HepG2 (cell line): ENCODE measurements around the gene DDX53.

ENCODE experiments used
- ARNT ChIP-seq: fragments of 450-650 bp; IDR thresholded peaks from 2 replicates; pipeline ENCODE4 v1.6.1; 2017
- CTCF ChIP-seq: sonication (generic); formaldehyde crosslinking; IDR thresholded peaks from 2 replicates; pipeline ENCODE4 v1.5.0; 2020; ENCODE audit warnings: mild to moderate bottlenecking, missing genetic modification reagents, moderate library complexity
- E2F2 ChIP-seq: sonication (generic); formaldehyde crosslinking; IDR thresholded peaks from 2 replicates; pipeline ENCODE4 v1.4.0; 2020; ENCODE audit warnings: missing genetic modification reagents, borderline replicate concordance
- MEF2D ChIP-seq: sonication (generic); formaldehyde crosslinking; IDR thresholded peaks from 2 replicates; pipeline ENCODE4 v1.5.1; 2020; ENCODE audit warnings: mild to moderate bottlenecking, missing genetic modification reagents
- POLR2A ChIP-seq, 2 experiments: IDR thresholded peaks; 2 replicates each; pipeline ENCODE4 v1.6.1; 2011; ENCODE audit warnings: low read depth in 2 of 2, low read length in 2 of 2, mild to moderate bottlenecking in 1 of 2, moderate library complexity in 1 of 2; ENCODE audit not compliant: insufficient read depth in 1 of 2
- ZNF331 ChIP-seq: sonication (generic); formaldehyde crosslinking; IDR thresholded peaks from 2 replicates; pipeline ENCODE4 v1.4.0; 2020; ENCODE audit warnings: missing genetic modification reagents
- ZNF562 ChIP-seq: sonication (generic); formaldehyde crosslinking; IDR thresholded peaks from 2 replicates; pipeline ENCODE4 v1.8.0; 2022; ENCODE audit warnings: missing genetic modification reagents, borderline replicate concordance
- ZNF629 ChIP-seq: sonication (generic); formaldehyde crosslinking; conservative IDR thresholded peaks from 2 replicates; pipeline ENCODE4 v1.5.0; 2020; ENCODE audit warnings: missing genetic modification reagents
- TF ChIP-seq, protein P1 (sequence below): sonication (generic); formaldehyde crosslinking; IDR thresholded peaks from 2 replicates; pipeline ENCODE4 v1.8.0; 2022; ENCODE audit warnings: missing genetic modification reagents, mild to moderate bottlenecking, moderate library complexity, borderline replicate concordance

DNA sequence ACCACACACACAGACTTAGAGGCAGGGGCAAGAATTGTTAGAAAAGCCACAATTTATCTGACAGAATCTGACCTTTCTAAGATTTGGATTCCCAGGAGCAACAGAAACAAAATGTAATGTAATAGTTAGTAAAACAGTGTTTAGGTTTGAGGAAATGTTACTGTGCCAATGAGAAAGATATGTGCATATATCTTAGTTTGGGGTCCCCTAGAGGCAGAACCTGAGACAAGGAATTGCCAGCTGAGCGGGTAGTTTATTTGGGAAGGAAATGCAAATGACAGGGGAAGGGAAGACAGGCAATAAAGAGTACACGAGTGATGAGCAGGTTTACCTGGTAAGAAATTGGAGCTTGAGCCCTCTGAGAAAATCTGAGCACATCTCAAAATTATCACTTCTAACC is 31.3 kb upstream of the DDX53 start:
- no peak for TF ChIP-seq E2F2 (CRISPR knock-in tag)
- TF ChIP-seq ZNF331, result no peak
- no peak for TF ChIP-seq ZNF562 (CRISPR knock-in tag)
- no peak for TF ChIP-seq POLR2A (IDR thresholded peaks at IDR 0.05; ENCODE audit: insufficient read depth in 1 of 2, low read depth in 2 of 2, low read length in 2 of 2)
- TF ChIP-seq MEF2D (CRISPR knock-in tag), result no peak
- TF ChIP-seq, protein P1, sequence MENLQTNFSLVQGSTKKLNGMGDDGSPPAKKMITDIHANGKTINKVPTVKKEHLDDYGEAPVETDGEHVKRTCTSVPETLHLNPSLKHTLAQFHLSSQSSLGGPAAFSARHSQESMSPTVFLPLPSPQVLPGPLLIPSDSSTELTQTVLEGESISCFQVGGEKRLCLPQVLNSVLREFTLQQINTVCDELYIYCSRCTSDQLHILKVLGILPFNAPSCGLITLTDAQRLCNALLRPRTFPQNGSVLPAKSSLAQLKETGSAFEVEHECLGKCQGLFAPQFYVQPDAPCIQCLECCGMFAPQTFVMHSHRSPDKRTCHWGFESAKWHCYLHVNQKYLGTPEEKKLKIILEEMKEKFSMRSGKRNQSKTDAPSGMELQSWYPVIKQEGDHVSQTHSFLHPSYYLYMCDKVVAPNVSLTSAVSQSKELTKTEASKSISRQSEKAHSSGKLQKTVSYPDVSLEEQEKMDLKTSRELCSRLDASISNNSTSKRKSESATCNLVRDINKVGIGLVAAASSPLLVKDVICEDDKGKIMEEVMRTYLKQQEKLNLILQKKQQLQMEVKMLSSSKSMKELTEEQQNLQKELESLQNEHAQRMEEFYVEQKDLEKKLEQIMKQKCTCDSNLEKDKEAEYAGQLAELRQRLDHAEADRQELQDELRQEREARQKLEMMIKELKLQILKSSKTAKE (CRISPR knock-in tag), result no peak
- TF ChIP-seq ARNT, result no peak
- TF ChIP-seq CTCF (CRISPR knock-in tag), result no peak
- TF ChIP-seq ZNF629 (CRISPR knock-in tag), result no peak
